HT-29 (cell line): ENCODE data around the gene TNMD. TPM values are rescaled to one million over a fixed set of nuclear protein-coding genes. Genes with fewer than 3 reads are reported as not detected.
"Not testable (repeated sequence)": the region's sequence is repeated elsewhere in the genome, so short reads cannot be mapped to it uniquely, and the experiment has no call there.

Experiments used
- DNase-seq: peaks from one replicate; pipeline ENCODE4 v3.0.0-alpha.2; 2015; ENCODE audit warnings: low spot score
- total RNA-seq: library from RNA; depleted of rRNA; stranded (reverse); fragments of >200 nt; shearing (Covaris generic); gene quantifications from 2 replicates; pipeline ENCODE4 v1.2.3, GENCODE V29; 2014; rRNA removed

Gene TNMD
- not detected in 2 replicates for total RNA-seq

DNA sequence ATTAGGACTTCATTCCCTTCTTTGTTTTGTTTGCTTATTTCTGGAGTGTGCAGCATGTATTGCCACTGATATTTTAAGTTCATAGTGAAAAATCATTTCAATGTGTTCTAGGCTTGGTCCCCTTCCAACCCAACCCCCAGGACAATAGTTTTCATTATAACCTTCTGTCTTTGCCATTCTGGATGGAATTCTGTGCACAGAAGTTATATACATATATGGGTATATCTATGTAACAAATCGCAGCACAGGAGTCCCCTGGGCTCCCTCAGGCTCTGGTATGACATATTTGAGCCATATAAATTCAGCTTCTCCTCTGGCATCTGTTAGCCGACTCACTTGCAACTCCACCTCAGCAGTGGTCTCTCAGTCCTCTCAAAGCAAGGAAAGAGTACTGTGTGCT is at the start of gene TNMD:
TNMD (plus strand) TSS at position 326 of the 400 bp plus-strand sequence. CDS start 83 bp downstream, outside the sequence.
- no peak for DNase-seq

DNA sequence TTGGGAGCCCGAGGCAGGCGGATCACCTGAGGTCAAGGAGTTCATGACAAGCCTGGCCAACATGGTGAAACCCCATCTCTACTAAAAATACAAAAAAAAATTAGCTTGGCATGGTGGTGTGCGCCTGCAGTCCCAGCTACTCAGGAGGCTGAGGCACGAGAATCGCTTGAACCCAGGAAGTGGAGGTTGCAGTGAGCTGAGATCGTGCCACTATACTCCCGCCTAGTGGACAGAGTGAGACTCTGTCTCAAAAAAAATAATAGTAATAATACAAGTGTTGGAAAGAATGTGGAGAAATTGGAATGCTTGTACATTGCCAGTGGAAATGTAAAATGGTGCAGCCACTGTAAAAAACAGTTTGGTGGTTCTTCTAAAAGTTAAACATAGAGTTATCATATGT is 19.2 kb upstream of the TNMD start:
- not testable (repeated sequence) for DNase-seq

DNA sequence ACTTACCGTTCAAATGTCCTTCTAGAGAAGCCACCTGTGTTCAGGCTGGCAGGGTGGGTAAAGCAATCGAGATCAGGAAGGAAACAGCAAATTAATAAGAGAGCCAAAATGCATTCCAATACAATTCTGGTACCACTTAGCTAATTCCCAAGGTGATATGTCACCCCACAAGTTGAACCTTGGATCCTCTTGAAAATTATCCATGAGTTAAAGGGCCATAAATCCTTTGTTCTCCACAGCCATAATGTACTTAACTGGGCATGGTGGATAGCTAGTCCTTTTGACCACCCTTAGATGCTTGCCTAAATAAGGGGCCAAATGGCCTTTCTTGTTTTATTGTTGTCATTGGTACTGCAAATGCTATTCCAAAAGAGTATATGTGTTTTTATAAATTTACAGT is 2.0 kb downstream of the TNMD start:
- DNase-seq, result no peak

DNA sequence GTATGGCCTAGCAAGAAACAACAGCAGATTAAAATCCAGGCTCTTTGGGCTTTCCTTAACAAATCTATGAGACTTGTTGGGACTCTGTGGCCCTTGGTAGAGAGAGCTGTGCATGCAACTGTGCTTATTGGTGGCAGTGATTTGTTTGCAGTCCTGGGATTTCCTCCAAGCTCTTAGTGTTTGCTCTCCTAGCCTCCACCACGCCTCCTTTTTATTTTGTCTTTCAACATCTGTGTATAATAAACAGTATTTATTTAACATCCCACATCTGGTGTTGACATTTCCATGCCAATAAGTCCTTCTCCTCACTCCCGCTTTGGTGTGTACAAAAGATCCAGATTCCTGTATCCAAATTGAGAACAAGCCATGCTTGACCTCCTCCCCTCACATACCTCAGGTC is 3.1 kb downstream of the TNMD start:
- DNase-seq, result no peak

DNA sequence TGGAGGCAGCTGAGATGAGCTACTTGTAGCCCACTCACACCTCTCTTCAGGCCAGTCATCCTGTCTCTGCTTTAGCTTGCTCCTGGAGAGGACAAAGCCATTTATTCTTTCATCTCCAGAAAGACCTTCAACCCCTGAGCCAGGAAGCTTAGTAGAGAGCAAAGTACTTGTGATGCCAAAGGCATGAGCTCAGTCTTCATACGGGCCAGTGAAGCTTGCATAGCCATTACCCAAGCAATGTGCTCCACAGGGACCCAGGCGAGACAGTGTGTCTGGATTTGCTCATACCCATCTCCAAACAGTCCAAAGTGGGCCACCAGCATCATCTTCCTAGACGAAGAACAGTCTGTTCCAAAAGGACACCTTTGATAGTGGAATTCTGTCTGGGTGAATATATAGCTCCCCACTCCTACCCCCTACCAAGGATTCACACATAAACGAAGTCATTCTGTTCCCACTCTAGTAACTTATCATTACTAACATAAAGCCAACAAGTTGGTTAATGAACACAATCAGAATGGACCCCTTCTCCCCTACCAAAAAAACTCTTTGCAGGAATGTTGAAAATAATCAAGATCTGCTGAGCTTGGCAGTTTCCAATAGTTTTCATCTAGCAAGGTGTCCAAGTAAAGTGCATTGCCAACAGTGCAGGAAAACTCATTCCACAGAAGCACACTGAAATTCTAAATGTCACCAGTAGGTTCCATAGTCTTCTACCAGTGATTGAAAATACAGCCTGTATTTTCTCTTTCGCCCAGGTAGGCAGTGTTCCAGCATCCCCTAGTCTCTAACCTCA is 6.7 kb downstream of the TNMD start:
- no peak for DNase-seq

DNA sequence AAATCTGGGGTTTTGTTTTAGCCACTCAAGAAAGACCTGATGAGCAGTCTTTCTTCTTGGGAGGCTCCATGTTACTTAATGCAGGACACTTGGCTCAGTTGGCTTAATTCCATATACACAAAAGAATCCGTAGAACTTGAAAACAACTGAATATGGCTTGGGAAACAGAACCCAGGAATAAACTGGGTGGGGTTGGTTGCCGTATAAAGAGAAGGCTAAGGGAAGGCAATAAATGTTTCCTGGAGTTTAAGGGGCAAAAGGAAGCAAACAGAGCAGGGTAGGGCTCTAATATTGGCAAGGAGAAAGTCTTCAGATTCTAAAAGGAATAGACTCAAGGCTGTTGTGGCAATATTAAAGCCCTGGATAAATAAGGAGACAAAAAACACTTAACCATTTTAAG is 8.4 kb downstream of the TNMD start:
- DNase-seq, result no peak

DNA sequence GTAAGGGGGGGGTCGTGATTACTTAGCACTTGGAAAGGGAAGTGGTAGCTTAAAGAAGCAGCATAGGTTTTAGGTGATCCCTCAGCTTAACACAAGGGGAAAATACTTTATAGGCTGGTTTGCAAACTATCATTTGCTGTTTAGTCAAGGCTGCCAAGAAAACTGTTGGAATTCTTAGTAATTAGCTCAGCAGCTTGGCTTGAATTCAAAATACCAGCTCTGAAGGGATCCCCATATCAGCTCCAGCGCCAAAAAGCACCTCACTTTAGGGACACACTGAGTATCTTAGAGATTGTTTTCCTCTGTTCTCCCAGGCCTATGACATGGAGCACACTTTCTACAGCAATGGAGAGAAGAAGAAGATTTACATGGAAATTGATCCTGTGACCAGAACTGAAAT is 8.8 kb downstream of the TNMD start:
- DNase-seq, result no peak

DNA sequence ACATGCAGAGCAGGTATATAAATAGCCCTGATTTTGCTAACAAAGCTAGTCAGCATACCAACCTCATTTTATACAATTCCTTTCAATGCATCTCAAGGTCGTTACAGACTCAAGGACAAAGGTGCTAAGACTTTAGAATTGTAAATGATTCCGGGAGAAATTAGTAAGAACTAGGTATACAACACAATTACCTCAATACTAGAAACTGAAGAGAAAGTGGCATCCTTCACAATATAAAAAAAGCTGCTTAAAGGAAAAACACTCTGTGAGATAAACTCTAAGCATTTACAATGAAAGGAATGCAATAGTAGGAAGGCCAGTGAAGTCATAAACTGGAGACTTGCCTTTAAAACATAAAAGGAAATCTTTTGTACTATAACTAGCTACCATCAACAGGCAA is 11.9 kb downstream of the TNMD start:
- DNase-seq, result no peak

DNA sequence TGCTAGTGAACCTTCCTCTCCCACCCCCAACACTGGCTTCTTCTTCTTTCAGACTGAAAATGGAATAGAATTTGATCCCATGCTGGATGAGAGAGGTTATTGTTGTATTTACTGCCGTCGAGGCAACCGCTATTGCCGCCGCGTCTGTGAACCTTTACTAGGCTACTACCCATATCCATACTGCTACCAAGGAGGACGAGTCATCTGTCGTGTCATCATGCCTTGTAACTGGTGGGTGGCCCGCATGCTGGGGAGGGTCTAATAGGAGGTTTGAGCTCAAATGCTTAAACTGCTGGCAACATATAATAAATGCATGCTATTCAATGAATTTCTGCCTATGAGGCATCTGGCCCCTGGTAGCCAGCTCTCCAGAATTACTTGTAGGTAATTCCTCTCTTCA is 14.7 kb downstream of the TNMD start:
- no peak for DNase-seq

DNA sequence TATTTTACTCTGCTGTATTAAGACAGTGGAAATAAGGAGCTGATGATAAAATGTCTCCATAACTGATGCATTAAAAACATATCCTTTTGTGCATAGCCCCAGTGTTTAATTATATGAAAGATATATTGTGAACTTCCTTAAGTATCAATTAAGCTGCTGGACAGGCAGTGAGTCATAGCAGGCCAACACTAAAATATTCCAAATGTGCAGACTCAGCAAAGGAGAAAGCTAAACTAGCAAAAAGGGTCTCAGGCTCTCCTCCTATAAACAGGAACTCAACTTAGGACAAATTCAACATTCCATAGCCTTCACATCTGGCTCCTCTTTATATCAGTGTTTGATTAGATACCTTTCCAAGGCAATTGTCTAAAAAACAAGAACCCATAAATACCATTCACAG is 15.6 kb downstream of the TNMD start:
- DNase-seq, result no peak

DNA sequence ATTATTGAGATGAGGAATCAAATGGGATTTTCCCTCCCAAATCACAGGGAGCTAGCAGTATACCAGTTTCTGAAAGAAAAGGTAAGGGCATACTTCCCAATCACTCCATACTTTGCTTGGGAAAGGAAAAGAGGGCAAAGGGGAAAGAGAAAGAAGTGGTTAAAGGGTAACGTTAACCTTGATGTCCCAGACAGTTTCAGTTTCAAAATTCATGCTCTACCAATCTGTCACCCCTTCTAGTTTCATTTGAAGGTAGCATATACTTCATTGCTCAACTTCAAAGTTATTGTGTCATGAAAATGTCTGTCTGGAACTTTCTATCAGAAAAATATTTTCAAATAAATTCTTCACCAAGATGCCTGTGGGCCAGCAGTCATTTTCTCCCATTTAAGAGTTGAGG is 16.0 kb downstream of the TNMD start:
- no peak for DNase-seq

DNA sequence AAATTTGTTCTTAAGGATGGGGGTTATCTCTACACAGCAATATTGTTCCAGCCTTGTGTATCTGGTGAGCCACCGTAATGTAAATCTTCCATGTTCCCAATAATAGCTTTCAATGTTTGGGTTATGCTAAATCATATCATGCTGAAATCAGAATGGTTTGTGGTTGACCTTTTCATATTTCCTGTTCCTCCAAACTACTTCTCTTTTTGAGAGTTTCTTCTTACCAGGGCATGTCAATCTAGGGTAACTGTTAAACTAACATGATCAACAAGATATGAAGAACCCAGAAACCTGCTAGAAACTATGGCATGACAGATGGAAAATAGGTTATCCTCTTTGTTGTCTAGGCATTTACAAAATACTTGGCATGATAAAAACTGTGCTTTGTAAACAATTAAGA is 22.0 kb downstream of the TNMD start:
- no peak for DNase-seq

DNA sequence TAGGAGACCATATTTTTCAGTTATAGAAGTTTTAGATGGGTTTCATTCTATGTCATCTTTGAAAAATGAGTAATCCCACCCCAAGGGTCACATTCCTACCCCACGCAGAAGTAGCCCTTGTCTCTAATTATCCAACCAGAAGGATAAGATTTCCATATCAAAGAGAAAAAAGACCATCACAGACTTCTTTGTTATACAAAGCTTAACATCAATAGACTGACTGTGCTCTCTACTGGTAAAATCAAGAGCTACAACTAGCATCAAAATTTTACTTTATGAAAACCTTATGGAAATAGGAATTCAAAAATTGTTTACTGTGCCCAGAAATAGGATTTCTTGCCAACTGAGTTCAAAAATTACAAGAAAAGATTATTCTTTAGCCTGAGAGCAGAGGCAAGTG is 24.9 kb downstream of the TNMD start:
- no peak for DNase-seq

DNA sequence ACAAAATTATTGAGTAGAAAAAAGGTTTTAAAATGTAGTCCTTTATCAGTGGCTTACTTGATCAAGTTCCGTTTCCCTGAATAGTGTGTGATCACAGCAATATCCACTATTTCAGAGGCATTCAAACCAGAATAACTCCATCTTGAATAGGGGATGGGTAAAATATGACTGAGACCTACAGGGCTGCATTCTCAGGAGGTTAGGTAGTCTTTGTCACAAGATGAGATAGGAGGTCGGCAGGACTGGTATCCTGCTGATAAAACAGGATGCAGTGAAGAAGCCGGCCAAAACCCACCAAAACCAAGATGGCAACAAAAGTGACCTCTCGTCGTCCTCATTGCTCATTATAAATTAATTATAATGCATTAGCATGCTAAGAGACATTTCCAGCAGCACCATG is 27.2 kb downstream of the TNMD start:
- no peak for DNase-seq

DNA sequence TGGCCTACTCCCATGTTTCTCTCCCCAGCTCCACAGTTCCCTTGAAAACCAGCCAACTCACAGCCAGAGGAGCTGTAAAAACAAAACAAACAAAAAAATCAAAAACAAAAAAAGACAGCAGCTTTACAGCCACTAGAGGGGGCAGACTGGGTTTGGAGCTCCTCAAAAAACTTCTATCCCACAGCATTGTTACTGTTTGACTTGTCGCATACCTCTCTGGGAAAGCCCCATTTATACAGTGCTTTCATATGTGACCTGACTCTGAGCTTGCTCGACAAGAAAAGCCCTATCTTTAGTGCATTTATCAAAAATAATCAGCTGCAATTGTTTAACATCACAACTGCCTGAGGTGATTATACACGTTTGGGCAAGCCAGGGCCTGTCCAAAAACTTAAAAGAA is 30.3 kb downstream of the TNMD start:
- DNase-seq, result peak; percentile 35

DNA sequence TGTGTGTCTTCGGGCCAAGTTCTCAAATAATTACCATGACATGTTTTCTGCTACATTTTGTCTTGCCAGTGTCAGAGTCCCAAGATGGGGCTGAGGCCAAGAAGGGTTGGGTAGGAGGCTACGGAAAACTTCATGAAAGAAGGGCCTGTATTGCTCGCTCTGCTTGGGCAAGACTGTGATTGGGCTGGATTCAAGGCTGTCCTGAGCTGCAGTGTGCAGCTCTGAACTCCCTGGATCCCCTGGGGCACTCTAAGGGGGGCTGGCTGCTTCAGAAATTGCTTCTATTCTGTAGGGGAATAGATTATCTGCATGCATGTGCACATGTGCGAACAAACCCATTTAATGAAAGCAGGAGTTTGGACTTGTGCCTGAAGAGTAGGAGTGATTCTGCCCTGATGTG is 38.3 kb downstream of the TNMD start:
- no peak for DNase-seq

DNA sequence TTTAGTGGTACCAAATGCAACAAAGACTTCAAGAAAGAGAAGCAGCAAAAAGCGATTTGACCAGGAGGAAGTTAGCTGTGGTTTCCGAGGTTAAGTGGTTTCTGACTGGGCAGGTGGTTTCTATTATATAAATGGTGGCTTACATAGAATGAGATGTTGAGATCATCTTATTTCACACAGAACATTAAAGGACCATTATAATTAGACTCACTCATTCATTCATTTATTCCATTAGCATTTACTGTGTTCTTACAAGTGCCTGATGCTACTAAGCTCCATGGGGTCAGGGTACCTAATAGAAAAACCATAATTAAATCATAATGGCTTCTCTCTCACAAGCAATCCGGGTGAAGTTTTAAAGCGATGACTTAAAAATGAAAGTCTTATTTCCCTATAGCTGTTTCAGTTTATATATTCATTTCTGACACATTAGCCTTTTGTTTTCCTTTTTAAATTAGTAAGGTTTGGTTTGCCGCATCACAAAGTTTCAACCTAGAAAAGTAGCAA is 41.3 kb downstream of the TNMD start:
- no peak for DNase-seq

DNA sequence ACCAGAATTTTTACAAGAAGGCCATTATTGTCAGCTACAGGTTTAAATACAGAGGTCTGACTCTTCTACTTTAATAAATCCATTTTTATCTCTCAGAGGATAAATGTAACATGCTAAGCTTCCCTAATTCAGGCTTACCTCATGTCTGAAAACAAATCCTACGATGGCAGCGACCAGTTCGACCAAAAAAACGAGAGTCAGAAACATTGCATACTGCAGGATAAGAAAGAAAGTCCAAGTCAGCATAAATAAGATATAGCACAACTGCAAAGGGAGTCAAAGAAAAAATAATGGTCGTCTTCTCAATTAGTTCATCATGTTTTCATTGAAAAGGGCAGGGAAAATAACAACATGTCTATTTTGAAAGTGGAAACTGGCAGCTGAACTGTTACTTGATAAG is 50.3 kb downstream of the TNMD start:
- no peak for DNase-seq

DNA sequence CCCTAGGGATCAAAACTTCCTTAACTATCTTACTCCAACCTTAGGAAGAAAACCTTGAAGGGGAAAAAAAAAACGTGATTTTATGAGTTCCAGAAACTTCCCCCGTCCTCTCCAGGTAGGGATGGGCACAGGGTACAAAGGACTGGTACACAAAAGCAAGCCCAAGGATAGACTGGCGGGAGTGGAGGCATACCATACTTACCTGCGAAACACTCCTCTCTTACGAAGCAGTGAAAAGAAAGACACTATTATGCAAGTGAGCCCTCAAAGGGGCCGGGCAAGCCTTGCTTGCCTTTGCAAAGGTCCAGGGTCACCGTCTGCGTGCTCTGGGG is 51.2 kb downstream of the TNMD start:
- DNase-seq, result no peak

DNA sequence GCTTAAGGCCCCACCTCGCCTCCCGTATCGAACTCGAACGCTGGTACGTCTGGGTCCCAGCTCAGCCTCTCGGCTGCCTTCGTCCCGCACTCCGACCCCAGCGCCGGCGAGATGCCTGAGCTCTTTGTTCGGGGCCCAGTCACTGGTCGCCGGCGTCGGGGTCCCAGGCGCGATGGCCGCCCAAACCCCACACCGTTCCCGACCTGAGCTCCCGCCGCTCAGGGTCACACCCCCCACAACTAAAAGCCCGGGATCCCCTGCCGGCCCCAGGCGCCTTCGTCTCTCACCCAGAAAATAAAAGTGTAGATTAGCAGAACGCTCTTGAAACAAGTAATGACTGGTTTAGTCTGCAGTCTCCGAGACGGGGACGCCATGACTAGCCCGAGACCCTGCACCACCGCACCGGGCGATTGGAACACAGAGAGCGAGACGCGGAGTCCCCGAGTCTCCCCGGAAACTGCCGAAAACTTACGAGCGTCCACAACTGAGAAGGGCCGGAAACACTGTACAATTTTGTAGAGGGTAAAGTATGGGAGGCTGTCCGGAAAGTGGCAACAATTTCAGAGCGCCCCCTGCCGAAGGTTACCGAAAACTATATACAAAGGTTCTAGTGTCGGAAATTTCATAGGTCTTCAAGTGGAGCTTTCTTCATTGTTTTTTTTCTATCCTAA is 51.7 kb downstream of the TNMD start, which contains the start of gene TSPAN6:
TSPAN6 (minus strand) TSS at position 486 of the 671 bp plus-strand sequence; CDS start at position 374, 112 bp downstream.
- peak; percentile 89 for DNase-seq

DNA sequence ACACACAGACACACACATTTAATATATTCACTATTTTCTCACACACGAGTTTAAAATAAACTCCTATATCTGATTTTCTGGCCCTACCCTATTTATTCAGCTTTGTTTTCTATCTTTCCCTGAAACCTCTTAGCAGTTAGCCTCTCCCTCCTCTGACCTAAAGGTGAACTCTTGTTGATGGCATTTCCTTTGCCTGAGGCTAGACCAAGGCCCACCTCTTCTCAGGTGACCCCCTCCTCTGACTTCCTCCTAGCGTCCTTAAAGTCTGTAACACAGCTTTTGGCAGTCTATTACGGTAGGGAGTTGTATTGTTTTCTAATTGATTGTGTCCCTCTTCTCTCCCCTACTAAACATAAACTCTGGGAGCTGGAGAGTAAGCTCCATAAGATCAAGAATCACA is 57.6 kb downstream of the TNMD start:
- no peak for DNase-seq

DNA sequence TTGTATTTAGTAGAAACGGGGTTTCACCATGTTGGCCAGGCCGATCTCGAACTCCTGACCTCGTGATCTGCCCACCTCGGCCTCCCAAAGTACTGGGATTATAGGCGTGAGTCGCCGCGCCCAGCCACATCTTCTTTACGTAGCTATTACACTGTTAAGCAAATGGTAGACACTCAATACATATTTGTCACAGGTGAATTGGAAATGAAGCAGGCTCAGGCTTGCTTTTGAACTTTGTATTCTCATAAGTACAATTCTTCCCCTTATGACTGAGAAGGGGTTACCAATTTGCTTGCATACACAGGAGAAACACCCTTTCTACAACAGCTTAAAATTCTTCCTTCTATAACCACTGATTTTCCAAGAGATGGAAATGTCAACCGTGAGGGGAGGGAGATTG is 58.5 kb downstream of the TNMD start:
- no peak for DNase-seq
